Dermis blood vessel endothelial cell (primary cell): Measurements from ENCODE around the gene PMCH. TPM values are rescaled to one million over a fixed set of nuclear protein-coding genes. Genes with fewer than 3 reads are reported as not detected.

Source experiments
- total RNA-seq: library from RNA; depleted of rRNA; stranded (reverse); fragments of >200 nt; gene quantifications from 2 replicates; pipeline ENCODE4 v1.2.3, GENCODE V29; 2014

PMCH gene
- total RNA-seq, 1 donor from 2014 or later, result not detected

Other genes starting within 250 kb of the PMCH start
- gene WASHC3, start 135.8 kb downstream of the PMCH start, total RNA-seq, result 50.4 and 56.0 TPM in 2 replicates
- gene NUP37, start 77.7 kb downstream of the PMCH start, total RNA-seq, result 45.4 and 80.8 TPM in 2 replicates
- gene PARPBP, start 77.7 kb downstream of the PMCH start, total RNA-seq, result 7.0 and 23.4 TPM in 2 replicates